Measurements from ENCODE around the gene GFRA1. TPM values are rescaled to one million over a fixed set of nuclear protein-coding genes. Genes with fewer than 3 reads are reported as not detected.

GFRA1 gene
- total and polyA plus RNA-seq, 2 donors (not counting 1 experiment from before 2014, with no cell fraction given) = not detected

DNA sequence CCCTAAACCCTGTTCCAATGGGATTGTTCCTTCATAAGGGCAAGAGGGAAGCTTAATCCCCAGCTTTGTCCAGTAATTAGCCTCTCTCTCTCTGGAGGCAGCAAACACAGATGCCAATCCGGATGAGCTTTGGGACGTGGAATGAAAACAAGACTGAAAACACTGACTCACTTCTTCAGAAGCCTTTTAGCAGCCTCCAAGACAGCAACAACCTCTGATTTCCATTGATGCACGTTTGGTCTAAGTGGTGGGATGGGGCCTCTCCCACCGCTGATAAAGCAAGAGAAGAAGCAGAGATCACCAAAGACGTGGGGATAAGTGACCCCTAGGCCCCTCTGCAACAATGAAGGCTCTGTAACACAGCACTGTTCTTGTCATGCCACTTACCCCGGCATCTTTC lies 5.8 kb upstream of the GFRA1 start:
- intact Hi-C loops (cut with micrococcal nuclease) = no loop called here
- H3K4me1 Mint-ChIP-seq = peaks cover 3% of the 10 kb centered on the region

DNA sequence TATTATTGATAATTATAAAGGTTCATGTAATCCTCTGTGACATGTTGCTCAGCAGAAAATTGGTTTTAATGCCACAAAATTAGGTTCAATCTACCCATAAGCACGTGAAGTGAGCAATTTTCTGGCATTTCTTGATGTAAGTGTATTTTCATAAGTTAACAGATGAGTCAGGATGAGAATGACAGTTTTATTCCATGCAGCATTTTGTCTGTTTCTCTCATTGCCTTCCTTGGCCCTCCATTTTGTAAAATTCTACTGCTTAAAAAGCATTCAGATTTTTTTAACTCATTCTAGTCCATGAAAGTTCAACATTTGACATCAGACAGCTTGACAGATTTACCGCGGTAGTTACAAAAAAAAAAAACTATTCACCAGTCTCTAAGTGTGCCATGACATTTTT lies 4.0 kb upstream of the GFRA1 start:
- no peak overlapping the region for H3K27ac ChIP-seq (ENCODE audit: low read length in 2 of 2)
- H3K9ac ChIP-seq (ENCODE audit: low read length) = no peak overlapping the region
- peaks cover 0 to 5% of the 10 kb centered on the region in 2 donors for H3K4me1 ChIP-seq (ENCODE audit: control insufficient read depth in 2 of 2, insufficient read depth in 2 of 2, low read length in 2 of 2)
- no peak overlapping the region for H3K27ac Mint-ChIP-seq
- H3K36me3 ChIP-seq (replicated peaks in 1 of 2; ENCODE audit: control extremely low read depth in 1 of 2, control insufficient read depth in 1 of 2, extremely low read depth in 1 of 2, insufficient read depth in 2 of 2, low read length in 1 of 2) = no peaks in the 10 kb centered on the region
- no peak overlapping the region for H3K4me3 Mint-ChIP-seq
- H3K27me3 ChIP-seq (replicated peaks in 1 of 4; ENCODE audit: control extremely low read depth in 1 of 4, control insufficient read depth in 3 of 4, insufficient read depth in 4 of 4, low read length in 3 of 4) = peaks cover 0 to 23% (median 9%) of the 10 kb centered on the region in 4 experiments
- H3K9me3 Mint-ChIP-seq (ENCODE audit: insufficient read depth) = no peaks in the 10 kb centered on the region
- ATAC-seq (ENCODE audit: low read depth) (no peak), DNase-seq (no peak)
- H3K4me1 Mint-ChIP-seq = peaks cover 9% of the 10 kb centered on the region
- TF ChIP-seq, protein P1, sequence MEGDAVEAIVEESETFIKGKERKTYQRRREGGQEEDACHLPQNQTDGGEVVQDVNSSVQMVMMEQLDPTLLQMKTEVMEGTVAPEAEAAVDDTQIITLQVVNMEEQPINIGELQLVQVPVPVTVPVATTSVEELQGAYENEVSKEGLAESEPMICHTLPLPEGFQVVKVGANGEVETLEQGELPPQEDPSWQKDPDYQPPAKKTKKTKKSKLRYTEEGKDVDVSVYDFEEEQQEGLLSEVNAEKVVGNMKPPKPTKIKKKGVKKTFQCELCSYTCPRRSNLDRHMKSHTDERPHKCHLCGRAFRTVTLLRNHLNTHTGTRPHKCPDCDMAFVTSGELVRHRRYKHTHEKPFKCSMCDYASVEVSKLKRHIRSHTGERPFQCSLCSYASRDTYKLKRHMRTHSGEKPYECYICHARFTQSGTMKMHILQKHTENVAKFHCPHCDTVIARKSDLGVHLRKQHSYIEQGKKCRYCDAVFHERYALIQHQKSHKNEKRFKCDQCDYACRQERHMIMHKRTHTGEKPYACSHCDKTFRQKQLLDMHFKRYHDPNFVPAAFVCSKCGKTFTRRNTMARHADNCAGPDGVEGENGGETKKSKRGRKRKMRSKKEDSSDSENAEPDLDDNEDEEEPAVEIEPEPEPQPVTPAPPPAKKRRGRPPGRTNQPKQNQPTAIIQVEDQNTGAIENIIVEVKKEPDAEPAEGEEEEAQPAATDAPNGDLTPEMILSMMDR (IDR thresholded peaks at IDR 0.05) = no peak
- no peak for TF ChIP-seq EZH2 (IDR thresholded peaks at IDR 0.05; ENCODE audit: borderline replicate concordance, insufficient read depth, low read depth, low read length, poor library complexity, severe bottlenecking)
- H3K9me3 ChIP-seq (ENCODE audit: control extremely low read depth in 1 of 3, control insufficient read depth in 2 of 3, insufficient read depth in 1 of 3, low read length in 2 of 3) = peaks cover 0 to 6% (median 0%) of the 10 kb centered on the region in 3 donors
- no peaks in the 10 kb centered on the region for H4K20me1 ChIP-seq (ENCODE audit: control insufficient read depth, insufficient read depth, low read length, poor library complexity, severe bottlenecking)
- 97% methylated on average over 2 of the region's 3 CpGs for WGBS (ENCODE audit: insufficient coverage)
- intact Hi-C loops (cut with micrococcal nuclease) = no loop called here
- no peak overlapping the region for H2AFZ ChIP-seq (ENCODE audit: insufficient read depth, low read depth, low read length, poor library complexity, severe bottlenecking)
- ChIA-PET POLR2A (no interaction called here), CTCF (no interaction called here)
- no peaks in the 10 kb centered on the region for H3K79me2 ChIP-seq (ENCODE audit: control insufficient read depth, insufficient read depth, low read length)
- no peak overlapping the region for H3K4me3 ChIP-seq (ENCODE audit: control extremely low read depth in 1 of 5, extremely low read depth in 1 of 5, insufficient read depth in 1 of 5, low read depth in 2 of 5, low read length in 4 of 5)
- H3K4me2 ChIP-seq (replicated peaks; ENCODE audit: low read depth, low read length, poor library complexity, severe bottlenecking) = no peak overlapping the region
- peaks cover 40% of the 10 kb centered on the region for H3K27me3 Mint-ChIP-seq

More for the DNA sequence above, 5.8 kb upstream of the GFRA1 start:
- H3K79me2 ChIP-seq (ENCODE audit: control insufficient read depth, insufficient read depth, low read length) = no peaks in the 10 kb centered on the region
- H3K9me3 Mint-ChIP-seq (ENCODE audit: insufficient read depth) = no peaks in the 10 kb centered on the region
- H3K27ac ChIP-seq (ENCODE audit: low read length in 2 of 2) = no peak overlapping the region
- WGBS (ENCODE audit: insufficient coverage) = 81% methylated on average over 4 of the region's 6 CpGs
- peaks cover 0 to 15% (median 4%) of the 10 kb centered on the region in 4 experiments for H3K27me3 ChIP-seq (replicated peaks in 1 of 4; ENCODE audit: control extremely low read depth in 1 of 4, control insufficient read depth in 3 of 4, insufficient read depth in 4 of 4, low read length in 3 of 4)
- no peak overlapping the region for H3K4me2 ChIP-seq (replicated peaks; ENCODE audit: low read depth, low read length, poor library complexity, severe bottlenecking)
- no peak overlapping the region for H3K4me3 ChIP-seq (ENCODE audit: control extremely low read depth in 1 of 5, extremely low read depth in 1 of 5, insufficient read depth in 1 of 5, low read depth in 2 of 5, low read length in 4 of 5)
- TF ChIP-seq EZH2 (IDR thresholded peaks at IDR 0.05; ENCODE audit: borderline replicate concordance, insufficient read depth, low read depth, low read length, poor library complexity, severe bottlenecking) = no peak
- no peaks in the 10 kb centered on the region for H3K4me1 ChIP-seq (ENCODE audit: control insufficient read depth in 2 of 2, insufficient read depth in 2 of 2, low read length in 2 of 2)
- peaks cover 35% of the 10 kb centered on the region for H3K27me3 Mint-ChIP-seq
- H3K4me3 Mint-ChIP-seq = no peak overlapping the region
- DNase-seq (no peak), ATAC-seq (ENCODE audit: low read depth) (no peak)
- H3K9ac ChIP-seq (ENCODE audit: low read length) = no peak overlapping the region
- ChIA-PET CTCF (no interaction called here), POLR2A (no interaction called here)
- no peak overlapping the region for H3K27ac Mint-ChIP-seq
- H2AFZ ChIP-seq (ENCODE audit: insufficient read depth, low read depth, low read length, poor library complexity, severe bottlenecking) = no peak overlapping the region
- H3K9me3 ChIP-seq (ENCODE audit: control extremely low read depth in 1 of 3, control insufficient read depth in 2 of 3, insufficient read depth in 1 of 3, low read length in 2 of 3) = no peaks in the 10 kb centered on the region
- H3K36me3 ChIP-seq (replicated peaks in 1 of 2; ENCODE audit: control extremely low read depth in 1 of 2, control insufficient read depth in 1 of 2, extremely low read depth in 1 of 2, insufficient read depth in 2 of 2, low read length in 1 of 2) = no peaks in the 10 kb centered on the region
- H4K20me1 ChIP-seq (ENCODE audit: control insufficient read depth, insufficient read depth, low read length, poor library complexity, severe bottlenecking) = no peaks in the 10 kb centered on the region

All from B cell (primary cell).